ENCODE measurements around the gene TMEM178A.

TMEM178A gene

DNA sequence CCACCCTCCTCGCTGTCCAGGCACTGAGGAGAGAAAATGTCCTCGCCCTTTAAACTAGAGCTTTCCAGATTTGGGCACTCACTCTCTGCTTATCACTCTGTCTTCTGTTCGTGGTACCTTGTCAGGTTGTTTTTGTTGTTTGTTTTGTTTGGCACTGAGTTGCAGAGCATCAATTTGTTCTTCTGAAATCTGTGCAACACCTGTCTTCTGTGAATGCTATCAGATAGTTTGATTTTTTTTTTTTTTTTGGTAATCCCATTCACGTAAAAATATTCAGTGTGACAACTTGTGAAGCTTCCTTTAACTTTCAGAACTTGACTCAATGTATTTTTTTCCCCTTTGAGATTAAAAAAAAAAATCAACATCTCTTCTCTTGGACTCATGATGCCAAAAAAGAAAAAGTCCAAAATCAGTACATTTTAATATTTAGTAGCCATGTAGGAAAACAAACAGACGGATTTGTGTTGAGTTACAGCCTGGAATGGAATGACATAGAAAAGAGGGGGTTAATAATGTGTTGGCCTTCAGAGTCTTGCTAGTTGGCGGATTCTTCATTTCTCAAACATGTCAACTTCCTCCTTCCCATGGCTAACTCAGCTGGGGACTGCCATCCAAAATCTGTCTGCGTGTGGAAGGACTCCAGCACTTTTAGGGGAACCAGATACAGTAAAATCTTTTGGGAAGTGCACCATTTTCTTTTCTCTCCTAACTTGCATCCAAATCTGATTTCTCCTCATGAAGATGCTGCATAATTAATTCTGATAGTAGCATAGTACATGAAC is 1.6 kb downstream of the TMEM178A start:
- no peak for DNase-seq (ENCODE audit: low spot score)
- TF ChIP-seq, protein P1, sequence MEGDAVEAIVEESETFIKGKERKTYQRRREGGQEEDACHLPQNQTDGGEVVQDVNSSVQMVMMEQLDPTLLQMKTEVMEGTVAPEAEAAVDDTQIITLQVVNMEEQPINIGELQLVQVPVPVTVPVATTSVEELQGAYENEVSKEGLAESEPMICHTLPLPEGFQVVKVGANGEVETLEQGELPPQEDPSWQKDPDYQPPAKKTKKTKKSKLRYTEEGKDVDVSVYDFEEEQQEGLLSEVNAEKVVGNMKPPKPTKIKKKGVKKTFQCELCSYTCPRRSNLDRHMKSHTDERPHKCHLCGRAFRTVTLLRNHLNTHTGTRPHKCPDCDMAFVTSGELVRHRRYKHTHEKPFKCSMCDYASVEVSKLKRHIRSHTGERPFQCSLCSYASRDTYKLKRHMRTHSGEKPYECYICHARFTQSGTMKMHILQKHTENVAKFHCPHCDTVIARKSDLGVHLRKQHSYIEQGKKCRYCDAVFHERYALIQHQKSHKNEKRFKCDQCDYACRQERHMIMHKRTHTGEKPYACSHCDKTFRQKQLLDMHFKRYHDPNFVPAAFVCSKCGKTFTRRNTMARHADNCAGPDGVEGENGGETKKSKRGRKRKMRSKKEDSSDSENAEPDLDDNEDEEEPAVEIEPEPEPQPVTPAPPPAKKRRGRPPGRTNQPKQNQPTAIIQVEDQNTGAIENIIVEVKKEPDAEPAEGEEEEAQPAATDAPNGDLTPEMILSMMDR (conservative IDR thresholded peaks at IDR 0.05; ENCODE audit: low read depth), result no peak
- H3K27ac ChIP-seq, result no peak overlapping the region
- CTCF ChIA-PET, result interaction anchor here (1.0 kb wide), 1 partner anchor 37 kb away, joined by 3 read pairs; no protein-coding TSS in a partner anchor
- POLR2A ChIA-PET (ENCODE audit: low non-redundant PET), result no interaction called here

DNA sequence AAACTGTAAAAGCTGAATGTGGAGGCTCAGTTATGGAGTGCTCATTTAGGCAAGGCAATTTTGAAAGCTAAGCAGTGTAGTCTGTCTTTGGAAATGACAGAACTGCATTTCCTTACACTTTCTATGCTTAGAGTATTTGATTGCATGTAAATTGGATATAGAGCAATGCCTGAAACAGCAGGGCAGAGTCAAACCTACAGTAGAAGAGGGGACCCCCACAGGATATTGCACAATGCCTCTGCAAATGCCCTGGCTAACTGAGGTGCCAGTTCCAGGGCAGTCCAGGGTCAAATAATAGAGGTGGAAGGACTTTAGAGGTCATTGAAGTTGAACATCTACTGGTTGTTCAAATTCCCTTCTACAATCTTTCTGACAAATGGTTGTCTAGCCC is 2.2 kb downstream of the TMEM178A start:
- H3K27ac ChIP-seq, result no peak overlapping the region
- TF ChIP-seq, protein P1 (conservative IDR thresholded peaks at IDR 0.05; ENCODE audit: low read depth), result no peak
- DNase-seq (ENCODE audit: low spot score), result no peak
- CTCF ChIA-PET, result interaction anchor here (1.0 kb wide), 1 partner anchor 37 kb away, joined by 3 read pairs; no protein-coding TSS in a partner anchor
- POLR2A ChIA-PET (ENCODE audit: low non-redundant PET), result no interaction called here

DNA sequence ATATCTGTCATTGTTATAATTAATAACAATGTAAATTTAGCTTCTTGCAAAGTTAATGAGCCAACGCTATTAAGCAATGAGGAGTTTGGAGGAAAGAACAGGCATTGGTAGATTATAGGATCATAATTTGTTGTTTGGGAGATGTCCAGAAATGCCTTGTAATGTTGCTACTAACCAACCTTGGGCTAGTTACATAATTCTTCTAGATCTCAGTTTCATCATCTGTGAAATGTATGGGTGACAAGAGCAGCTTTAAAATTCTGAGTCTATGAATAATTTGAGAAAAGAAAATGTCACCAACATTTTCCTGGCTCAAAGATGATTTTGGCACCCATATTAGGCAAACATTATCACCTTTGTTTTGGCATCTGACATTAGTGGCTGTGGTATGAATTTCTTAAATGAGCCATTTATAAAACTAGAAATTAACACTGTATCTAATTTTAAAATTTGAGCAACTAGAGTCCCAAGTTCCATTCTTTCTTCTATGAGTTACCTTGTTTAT is 2.9 kb downstream of the TMEM178A start:
- TF ChIP-seq, protein P1 (conservative IDR thresholded peaks at IDR 0.05; ENCODE audit: low read depth), result no peak
- POLR2A ChIA-PET (ENCODE audit: low non-redundant PET), result no interaction called here
- DNase-seq (ENCODE audit: low spot score), result no peak
- CTCF ChIA-PET, result no interaction called here
- H3K27ac ChIP-seq, result no peak overlapping the region

DNA sequence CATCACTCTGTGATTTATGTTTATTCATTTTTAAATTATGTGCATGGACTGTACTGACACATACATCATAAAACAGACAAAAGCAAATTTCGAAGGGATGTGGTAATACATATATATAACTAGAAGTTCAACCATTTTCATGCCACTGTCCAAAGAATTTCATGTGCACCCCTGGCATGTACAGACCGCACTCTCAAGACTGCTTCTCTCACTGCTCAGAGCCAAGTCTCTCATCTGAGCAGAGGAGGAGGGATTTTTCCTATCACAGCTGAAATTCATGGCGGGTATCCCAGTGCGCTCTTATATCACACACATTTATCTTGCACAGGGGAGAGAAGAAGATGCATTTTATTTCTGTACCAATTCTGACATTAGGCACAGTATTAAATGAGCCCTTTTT is 5.9 kb downstream of the TMEM178A start:
- no peak overlapping the region for H3K27ac ChIP-seq
- ChIA-PET CTCF (interaction anchor here (0.5 kb wide), 1 partner anchor 275 kb away, joined by 4 read pairs; no protein-coding TSS in a partner anchor), POLR2A (ENCODE audit: low non-redundant PET) (no interaction called here)
- DNase-seq (ENCODE audit: low spot score), result no peak
- TF ChIP-seq, protein P1 (conservative IDR thresholded peaks at IDR 0.05; ENCODE audit: low read depth), result no peak

DNA sequence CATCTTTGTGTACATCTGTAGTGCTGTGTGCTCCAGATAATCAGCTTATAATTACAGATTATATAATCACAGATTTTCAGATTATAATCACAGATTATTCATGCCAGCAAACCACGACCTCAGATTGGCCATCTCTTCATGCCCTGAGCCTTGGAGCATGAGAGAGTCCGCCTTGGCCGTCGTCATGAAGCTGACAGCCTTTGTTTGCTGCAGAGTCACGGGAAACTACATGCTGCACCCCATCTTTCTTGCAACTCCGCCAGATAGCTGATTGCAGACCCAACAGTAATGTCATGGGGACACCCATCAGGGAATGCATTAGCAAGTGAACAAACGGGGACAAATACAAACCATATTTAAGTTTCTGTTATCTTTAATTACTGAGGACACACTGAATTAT is 7.3 kb downstream of the TMEM178A start:
- POLR2A ChIA-PET (ENCODE audit: low non-redundant PET), result no interaction called here
- CTCF ChIA-PET, result no interaction called here
- TF ChIP-seq, protein P1 (conservative IDR thresholded peaks at IDR 0.05; ENCODE audit: low read depth), result no peak
- no peak for DNase-seq (ENCODE audit: low spot score)
- no peak overlapping the region for H3K27ac ChIP-seq

DNA sequence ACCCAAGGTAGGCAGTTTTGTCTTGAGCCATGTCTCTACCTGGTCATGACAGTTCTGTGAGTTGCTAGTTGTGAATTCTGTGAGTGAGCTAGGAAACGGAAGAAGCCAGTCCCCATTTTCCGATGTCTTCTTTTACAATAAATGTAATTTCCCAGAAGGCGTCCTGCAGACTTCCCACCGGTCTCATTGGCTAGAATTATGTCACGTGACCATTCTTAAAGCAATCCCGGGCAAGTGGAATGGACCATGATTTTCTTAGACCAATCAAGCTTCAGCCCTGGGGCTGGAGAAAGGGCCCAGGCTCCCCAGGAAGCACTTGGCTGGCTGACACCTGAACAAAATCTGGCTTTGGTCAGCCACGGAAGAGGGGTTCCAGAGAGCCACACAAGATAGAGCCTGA is 10.6 kb downstream of the TMEM178A start:
- TF ChIP-seq, protein P1 (conservative IDR thresholded peaks at IDR 0.05; ENCODE audit: low read depth), result no peak
- H3K27ac ChIP-seq, result no peak overlapping the region
- no peak for DNase-seq (ENCODE audit: low spot score)
- ChIA-PET POLR2A (ENCODE audit: low non-redundant PET) (no interaction called here), CTCF (no interaction called here)

Data from RWPE1 (cell line).